Measurements from ENCODE around the gene IP6K1. TPM values are rescaled to one million over a fixed set of nuclear protein-coding genes. Genes with fewer than 3 reads are reported as not detected.
"Not testable (repeated sequence)": the region's sequence is repeated elsewhere in the genome, so short reads cannot be mapped to it uniquely, and the experiment has no call there.

IP6K1 gene
- polyA plus RNA-seq, 1 donor (not counting 4 experiments of a cell fraction or from before 2014, with no cell fraction given), result 24.5 TPM

- Histone ChIP-seq H3K4me2 (ENCODE audit: control insufficient read depth, extremely low read depth, insufficient read depth, low read depth, low read length) (no peak overlapping the region), H3K79me2 (ENCODE audit: control insufficient read depth, insufficient read depth, low read length) (peaks cover 74% of the 10 kb centered on the region), H3K4me3 (ENCODE audit: control insufficient read depth in 2 of 3, extremely low read depth in 1 of 3, insufficient read depth in 2 of 3, low read depth in 1 of 3, low read length in 3 of 3) (no peak overlapping the region), H3K36me3 (ENCODE audit: control insufficient read depth in 2 of 2, extremely low read depth in 1 of 2, insufficient read depth in 2 of 2, low read length in 2 of 2) (peaks cover 8 to 12% of the 10 kb centered on the region in 2 experiments), H3K9me3 (ENCODE audit: control insufficient read depth, low read depth, low read length) (no peaks in the 10 kb centered on the region), H2AFZ (ENCODE audit: control insufficient read depth, low read length) (no peak overlapping the region), H3K27me3 (ENCODE audit: control insufficient read depth, extremely low read depth, insufficient read depth, low read length) (no peaks in the 10 kb centered on the region), H3K9me1 (ENCODE audit: control insufficient read depth, extremely low read depth, insufficient read depth, low read length) (no peaks in the 10 kb centered on the region), H4K20me1 (ENCODE audit: control insufficient read depth, extremely low read depth, insufficient read depth, low read length) (no peaks in the 10 kb centered on the region), H3K9ac (ENCODE audit: control insufficient read depth, extremely low read depth, insufficient read depth, low read length) (no peak overlapping the region), H3K4me1 (ENCODE audit: control insufficient read depth, extremely low read depth, insufficient read depth, low read length) (peaks cover 4% of the 10 kb centered on the region), H3K27ac (ENCODE audit: control insufficient read depth, insufficient read depth, low read length) (no peak overlapping the region)
- FAIRE-seq (no peak), DNase-seq (ENCODE audit: low read depth, low spot score) (no peak)
- TF ChIP-seq EZH2 (IDR thresholded peaks at IDR 0.05; ENCODE audit: low read length), result no peak
- TF ChIP-seq CTCF (optimal IDR thresholded peaks at IDR 0.05 in 1 of 3, IDR thresholded peaks at IDR 0.05 in 1 of 3, conservative IDR thresholded peaks at IDR 0.05 in 1 of 3; ENCODE audit: extremely low read depth in 1 of 3, insufficient read depth in 2 of 3, low read length in 3 of 3), result no peak
- dilution Hi-C loops (cut with MboI; ENCODE audit: extremely low pct_ligation_motif_present, low sequenced_read_pairs), result no loop called here
Observed at GRCh38 chr3:49781415-49782199, 4.7 kb downstream of the IP6K1 start.

GRCh38 chr3:49780975-49781365 lies 5.4 kb downstream of the IP6K1 start:
- H3K4me2 ChIP-seq (ENCODE audit: control insufficient read depth, extremely low read depth, insufficient read depth, low read depth, low read length); H3K27me3 ChIP-seq (ENCODE audit: control insufficient read depth, extremely low read depth, insufficient read depth, low read length); H3K9me3 ChIP-seq (ENCODE audit: control insufficient read depth, low read depth, low read length); DNase-seq (ENCODE audit: low read depth, low spot score); H3K27ac ChIP-seq (ENCODE audit: control insufficient read depth, insufficient read depth, low read length); dilution Hi-C loops (cut with MboI; ENCODE audit: extremely low pct_ligation_motif_present, low sequenced_read_pairs); H3K9me1 ChIP-seq (ENCODE audit: control insufficient read depth, extremely low read depth, insufficient read depth, low read length); H2AFZ ChIP-seq (ENCODE audit: control insufficient read depth, low read length); FAIRE-seq; H3K4me1 ChIP-seq (ENCODE audit: control insufficient read depth, extremely low read depth, insufficient read depth, low read length); H4K20me1 ChIP-seq (ENCODE audit: control insufficient read depth, extremely low read depth, insufficient read depth, low read length); H3K9ac ChIP-seq (ENCODE audit: control insufficient read depth, extremely low read depth, insufficient read depth, low read length); H3K4me3 ChIP-seq (ENCODE audit: control insufficient read depth in 2 of 3, extremely low read depth in 1 of 3, insufficient read depth in 2 of 3, low read depth in 1 of 3, low read length in 3 of 3): not testable (repeated sequence)
- Histone ChIP-seq H3K79me2 (ENCODE audit: control insufficient read depth, insufficient read depth, low read length) (peaks cover 77% of the 10 kb centered on the region), H3K36me3 (ENCODE audit: control insufficient read depth in 2 of 2, extremely low read depth in 1 of 2, insufficient read depth in 2 of 2, low read length in 2 of 2) (peaks cover 8 to 12% of the 10 kb centered on the region in 2 experiments)
